SK-N-DZ (cell line): ENCODE data around the gene OR2W3. TPM values are rescaled to one million over a fixed set of nuclear protein-coding genes. Genes with fewer than 3 reads are reported as not detected.

Source experiments
- DNase-seq: peaks from one replicate; pipeline ENCODE4 v3.0.0-alpha.2; 2015; ENCODE audit warnings: low spot score
- polyA plus RNA-seq, 2 experiments: library from polyadenylated mRNA; depleted of rRNA; stranded (reverse); fragments of >200 nt; gene quantifications; 2 replicates each; pipeline ENCODE4 v1.2.3, GENCODE V29; 2014

Gene OR2W3
- not detected in 2 replicates for polyA plus RNA-seq (2014; cell fraction: cytosol; rRNA removed)
- polyA plus RNA-seq (2014; cell fraction: nucleus; rRNA removed): not detected in 2 replicates

- DNase-seq: no peak
Observed at GRCh38 chr1:247895163-247895637, at the start of gene OR2W3. Gene OR2W3, plus strand, starts transcription at chr1:247895587. Its CDS starts 0 bp downstream, at chr1:247895587.

GRCh38 chr1:247845693-247846017, 49.7 kb upstream of the OR2W3 start:
- no peak for DNase-seq

GRCh38 chr1:247848346-247848745, 47.0 kb upstream of the OR2W3 start:
- DNase-seq: no peak

GRCh38 chr1:247849616-247850015, 45.8 kb upstream of the OR2W3 start:
- DNase-seq: no peak

GRCh38 chr1:247854899-247855545, 40.4 kb upstream of the OR2W3 start:
- no peak for DNase-seq

- DNase-seq: no peak
Observed at GRCh38 chr1:247855911-247856310, 39.5 kb upstream of the OR2W3 start.

- peak; percentile 56 for DNase-seq
Observed at GRCh38 chr1:247857069-247857984, 38.1 kb upstream of the OR2W3 start, which contains the start of gene TRIM58. Gene TRIM58, plus strand, starts transcription at chr1:247857187. Its CDS starts 60 bp downstream, at chr1:247857247.

- DNase-seq: no peak
Observed at GRCh38 chr1:247857985-247858619, 37.3 kb upstream of the OR2W3 start.

GRCh38 chr1:247862756-247863155, 32.6 kb upstream of the OR2W3 start:
- DNase-seq: no peak

GRCh38 chr1:247864644-247865043, 30.7 kb upstream of the OR2W3 start:
- no peak for DNase-seq

- DNase-seq: no peak
Observed at GRCh38 chr1:247865416-247865815, 30.0 kb upstream of the OR2W3 start.

- no peak for DNase-seq
Observed at GRCh38 chr1:247883346-247883745, 12.0 kb upstream of the OR2W3 start.

- DNase-seq: no peak
Observed at GRCh38 chr1:247884797-247885413, 10.5 kb upstream of the OR2W3 start.

GRCh38 chr1:247895976-247896375, 589 bp downstream of the OR2W3 start:
- DNase-seq: no peak

GRCh38 chr1:247904122-247904521, 8.7 kb downstream of the OR2W3 start:
- peak; percentile 32 for DNase-seq

GRCh38 chr1:247905181-247905580, 9.8 kb downstream of the OR2W3 start:
- peak; percentile 65 for DNase-seq

GRCh38 chr1:247905910-247906503, 10.6 kb downstream of the OR2W3 start:
- DNase-seq: no peak

- peak; percentile 11 for DNase-seq
Observed at GRCh38 chr1:247906504-247907047, 11.2 kb downstream of the OR2W3 start.

- no peak for DNase-seq
Observed at GRCh38 chr1:247908766-247909165, 13.4 kb downstream of the OR2W3 start.

- DNase-seq: no peak
Observed at GRCh38 chr1:247913786-247914185, 18.4 kb downstream of the OR2W3 start.
